SK-N-SH (cell line): ENCODE results near the gene MPZL1.

Source experiments
- ELF1 ChIP-seq: IDR thresholded peaks from 2 replicates; pipeline ENCODE4 v1.4.0; 2012
- GABPA ChIP-seq: IDR thresholded peaks from 2 replicates; pipeline ENCODE4 v1.4.0; 2012; ENCODE audit warnings: low read depth, mild to moderate bottlenecking
- JUND ChIP-seq: IDR thresholded peaks from 2 replicates; pipeline ENCODE4 v1.4.0; 2012
- POLR2AphosphoS5 ChIP-seq: IDR thresholded peaks from 2 replicates; pipeline ENCODE4 v1.6.1; 2012; ENCODE audit warnings: low read depth, low read length
- RFX5 ChIP-seq: IDR thresholded peaks from 2 replicates; pipeline ENCODE4 v1.6.1; 2012; ENCODE audit warnings: mild to moderate bottlenecking, improper control_type of control experiment, low read length
- TF ChIP-seq, protein P1 (sequence below): IDR thresholded peaks from 2 replicates; pipeline ENCODE4 v1.4.0; 2012; ENCODE audit warnings: low read depth, borderline replicate concordance
- TF ChIP-seq, protein P2 (sequence below): fragments of 200-600 bp; sonication (generic); IDR thresholded peaks from 2 replicates; pipeline ENCODE4 v1.6.1; 2017; ENCODE audit warnings: antibody characterized with exemption, mild to moderate bottlenecking, moderate library complexity

DNA sequence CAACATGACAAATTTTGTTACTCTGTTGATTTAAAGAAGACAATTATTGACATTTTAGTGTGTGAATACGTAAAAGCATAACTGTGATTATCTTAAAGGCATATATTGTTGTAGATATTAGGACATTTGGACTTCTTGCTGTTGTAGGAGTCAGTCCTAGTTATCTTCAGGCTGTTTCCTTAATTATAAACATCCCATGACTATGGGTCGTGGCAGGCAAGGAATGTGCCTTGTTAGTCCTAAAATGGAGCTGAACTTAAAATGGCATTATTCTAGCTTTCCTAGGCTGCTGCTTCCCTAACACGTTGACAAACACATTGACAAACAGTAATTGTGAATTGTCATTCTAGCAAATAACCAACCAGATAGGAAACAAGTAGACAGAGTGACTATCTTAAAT, 4.4 kb upstream of the MPZL1 start:
- TF ChIP-seq, protein P1, sequence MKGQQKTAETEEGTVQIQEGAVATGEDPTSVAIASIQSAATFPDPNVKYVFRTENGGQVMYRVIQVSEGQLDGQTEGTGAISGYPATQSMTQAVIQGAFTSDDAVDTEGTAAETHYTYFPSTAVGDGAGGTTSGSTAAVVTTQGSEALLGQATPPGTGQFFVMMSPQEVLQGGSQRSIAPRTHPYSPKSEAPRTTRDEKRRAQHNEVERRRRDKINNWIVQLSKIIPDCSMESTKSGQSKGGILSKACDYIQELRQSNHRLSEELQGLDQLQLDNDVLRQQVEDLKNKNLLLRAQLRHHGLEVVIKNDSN = no peak
- no peak for TF ChIP-seq RFX5
- no peak for TF ChIP-seq JUND
- TF ChIP-seq, protein P2, sequence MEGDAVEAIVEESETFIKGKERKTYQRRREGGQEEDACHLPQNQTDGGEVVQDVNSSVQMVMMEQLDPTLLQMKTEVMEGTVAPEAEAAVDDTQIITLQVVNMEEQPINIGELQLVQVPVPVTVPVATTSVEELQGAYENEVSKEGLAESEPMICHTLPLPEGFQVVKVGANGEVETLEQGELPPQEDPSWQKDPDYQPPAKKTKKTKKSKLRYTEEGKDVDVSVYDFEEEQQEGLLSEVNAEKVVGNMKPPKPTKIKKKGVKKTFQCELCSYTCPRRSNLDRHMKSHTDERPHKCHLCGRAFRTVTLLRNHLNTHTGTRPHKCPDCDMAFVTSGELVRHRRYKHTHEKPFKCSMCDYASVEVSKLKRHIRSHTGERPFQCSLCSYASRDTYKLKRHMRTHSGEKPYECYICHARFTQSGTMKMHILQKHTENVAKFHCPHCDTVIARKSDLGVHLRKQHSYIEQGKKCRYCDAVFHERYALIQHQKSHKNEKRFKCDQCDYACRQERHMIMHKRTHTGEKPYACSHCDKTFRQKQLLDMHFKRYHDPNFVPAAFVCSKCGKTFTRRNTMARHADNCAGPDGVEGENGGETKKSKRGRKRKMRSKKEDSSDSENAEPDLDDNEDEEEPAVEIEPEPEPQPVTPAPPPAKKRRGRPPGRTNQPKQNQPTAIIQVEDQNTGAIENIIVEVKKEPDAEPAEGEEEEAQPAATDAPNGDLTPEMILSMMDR = no peak
- TF ChIP-seq ELF1 = no peak
- no peak for TF ChIP-seq POLR2AphosphoS5
- no peak for TF ChIP-seq GABPA
